ENCODE measurements around the gene SNX33. TPM values are rescaled to one million over a fixed set of nuclear protein-coding genes. Genes with fewer than 3 reads are reported as not detected.
"Not testable (repeated sequence)": the region's sequence is repeated elsewhere in the genome, so short reads cannot be mapped to it uniquely, and the experiment has no call there.

Gene SNX33
- total RNA-seq, 1 experiment from 2014 or later, result 15.1 TPM

DNA sequence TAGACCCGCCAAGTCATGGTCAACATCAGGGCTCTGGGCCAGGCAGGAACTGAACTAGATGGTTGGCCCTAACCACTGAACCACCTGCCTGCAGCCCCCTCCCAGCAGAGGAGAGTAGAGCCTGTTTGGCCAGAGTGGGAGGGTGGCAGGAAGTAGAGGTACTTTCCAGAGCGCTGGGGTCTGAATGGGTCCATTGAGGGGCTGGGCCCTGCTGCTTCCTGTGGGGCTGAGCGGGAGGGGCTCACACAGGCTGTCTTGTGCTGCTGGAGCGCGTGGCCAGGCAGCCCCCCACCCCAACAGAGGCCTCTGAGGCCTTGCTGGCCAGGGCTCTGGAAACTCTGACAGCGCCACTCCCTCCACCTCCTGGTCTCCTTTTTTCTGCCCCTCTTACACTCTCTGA lies 47.5 kb downstream of the SNX33 start:
- DNase-seq (ENCODE audit: low spot score), result no peak
- in situ Hi-C loops (cut with HindIII; ENCODE audit: low sequenced_read_pairs), result no loop called here

GRCh38 chr15:75695634-75696310 lies 48.1 kb downstream of the SNX33 start:
- in situ Hi-C loops (cut with HindIII; ENCODE audit: low sequenced_read_pairs), result no loop called here
- no peak for DNase-seq (ENCODE audit: low spot score)

GRCh38 chr15:75696311-75696720 lies 48.6 kb downstream of the SNX33 start:
- no peak for DNase-seq (ENCODE audit: low spot score)
- in situ Hi-C loops (cut with HindIII; ENCODE audit: low sequenced_read_pairs), result no loop called here

GRCh38 chr15:75696854-75697259 lies 49.1 kb downstream of the SNX33 start:
- in situ Hi-C loops (cut with HindIII; ENCODE audit: low sequenced_read_pairs), result no loop called here
- no peak for DNase-seq (ENCODE audit: low spot score)

DNA sequence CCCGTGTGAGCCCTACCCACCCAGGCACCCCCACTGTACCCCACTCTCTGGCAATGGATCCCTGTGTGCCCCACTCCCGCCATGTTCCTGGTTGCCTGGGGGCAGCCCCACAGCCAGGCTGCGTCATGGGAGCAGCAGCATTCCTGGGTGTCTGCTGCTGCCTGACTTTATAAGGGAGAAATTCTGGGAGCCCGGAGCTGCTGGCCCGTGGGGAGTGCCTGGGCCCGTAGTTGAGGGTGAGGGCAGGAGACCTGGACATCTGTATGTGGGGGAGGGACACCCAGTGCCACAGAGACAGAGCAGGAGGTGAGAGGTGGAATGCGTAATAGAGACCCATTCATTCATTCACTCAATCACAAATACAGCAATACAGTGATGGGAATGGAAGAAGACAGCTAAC lies 49.8 kb downstream of the SNX33 start:
- in situ Hi-C loops (cut with HindIII; ENCODE audit: low sequenced_read_pairs), result no loop called here
- DNase-seq (ENCODE audit: low spot score), result no peak

DNA sequence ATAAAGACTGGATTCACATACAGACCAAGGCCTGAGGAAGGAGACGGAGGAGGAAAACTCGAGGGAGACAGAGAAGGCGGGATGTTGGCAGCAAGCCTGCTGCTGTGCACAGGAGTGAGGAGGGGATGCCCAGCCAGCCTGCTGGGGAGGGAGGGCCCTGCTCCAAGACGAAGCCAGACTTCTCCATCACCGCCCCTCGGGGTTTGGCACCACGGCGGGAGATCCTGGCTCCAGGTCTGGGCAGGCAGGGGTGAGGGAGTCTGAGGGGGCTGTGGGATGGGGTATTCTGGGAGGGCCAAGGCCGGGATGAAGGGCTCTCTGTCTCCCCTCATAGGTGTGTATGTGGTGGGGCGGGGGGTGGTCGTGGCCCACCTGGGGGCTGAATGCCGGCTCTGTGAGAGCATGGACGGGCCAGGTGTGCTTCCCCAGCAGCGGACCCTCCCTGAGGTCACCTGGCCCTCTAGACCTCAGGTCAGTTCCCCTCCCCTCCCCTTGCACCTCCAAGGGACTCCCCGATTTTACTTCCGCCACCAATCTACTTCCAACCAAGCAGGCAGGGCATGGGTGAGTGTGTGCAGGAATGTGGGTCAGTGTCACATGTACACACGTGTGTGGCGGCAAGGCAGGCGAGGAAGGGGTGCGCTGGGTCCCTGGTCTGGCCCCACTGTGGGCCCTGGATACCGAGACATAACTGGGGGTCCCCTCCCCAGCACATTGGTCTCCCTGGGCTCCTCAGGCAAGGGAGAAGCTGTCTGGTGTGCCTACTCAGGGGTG lies 50.4 kb downstream of the SNX33 start:
- in situ Hi-C loops (cut with HindIII; ENCODE audit: low sequenced_read_pairs); DNase-seq (ENCODE audit: low spot score): not testable (repeated sequence)

- in situ Hi-C loops (cut with HindIII; ENCODE audit: low sequenced_read_pairs); DNase-seq (ENCODE audit: low spot score): not testable (repeated sequence)
Observed at GRCh38 chr15:75699517-75699916, 51.8 kb downstream of the SNX33 start.

- in situ Hi-C loops (cut with HindIII; ENCODE audit: low sequenced_read_pairs); DNase-seq (ENCODE audit: low spot score): not testable (repeated sequence)
Observed at GRCh38 chr15:75699961-75700874, 52.5 kb downstream of the SNX33 start.

DNA sequence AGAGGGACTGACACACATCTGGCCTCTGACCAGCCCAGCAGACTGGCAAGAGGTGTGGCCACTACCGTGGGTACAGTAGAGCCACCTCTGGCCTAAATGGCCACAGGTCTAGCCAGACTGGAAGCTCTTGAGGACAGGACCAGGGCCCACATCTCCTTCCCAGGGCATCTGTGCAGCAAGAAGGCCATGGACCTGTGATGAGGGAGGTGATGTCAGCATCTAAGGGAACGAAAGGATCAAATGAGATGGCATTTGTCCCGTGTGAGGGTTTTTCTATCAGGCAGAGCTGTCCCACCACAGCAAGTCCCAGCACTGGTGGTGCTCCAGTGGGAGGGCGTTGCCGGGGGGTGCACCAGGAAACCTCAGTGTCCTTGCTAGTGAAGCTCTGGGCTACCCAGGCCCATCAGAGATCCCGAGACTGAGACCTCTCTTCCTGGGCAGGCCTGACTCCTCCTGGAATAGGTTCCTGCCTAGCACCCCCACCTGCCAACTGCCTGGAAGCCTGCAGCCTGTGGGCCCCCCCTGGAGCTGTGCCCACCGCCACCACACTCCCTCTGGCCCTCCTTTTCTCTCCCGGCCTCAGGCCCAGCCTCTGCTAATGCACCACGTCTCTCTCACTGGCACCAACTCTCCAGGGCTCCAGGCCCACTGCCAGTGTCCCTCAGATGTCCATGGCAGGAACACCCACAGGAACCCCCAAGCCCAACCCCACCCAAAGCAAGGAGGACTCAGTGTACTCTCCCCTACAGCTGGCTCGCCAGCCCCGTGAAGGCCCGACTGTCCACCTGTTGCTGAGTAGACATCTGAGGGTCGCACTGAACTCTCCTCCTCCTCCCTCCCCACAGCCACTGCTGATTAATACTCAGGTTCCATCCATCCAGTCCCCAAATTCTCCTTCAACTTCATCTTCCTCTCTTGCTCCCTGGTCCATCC lies 53.6 kb downstream of the SNX33 start:
- in situ Hi-C loops (cut with HindIII; ENCODE audit: low sequenced_read_pairs); DNase-seq (ENCODE audit: low spot score): not testable (repeated sequence)

- DNase-seq (ENCODE audit: low spot score), result no peak
- in situ Hi-C loops (cut with HindIII; ENCODE audit: low sequenced_read_pairs), result no loop called here
Observed at GRCh38 chr15:75702436-75702835, 54.7 kb downstream of the SNX33 start.

DNA sequence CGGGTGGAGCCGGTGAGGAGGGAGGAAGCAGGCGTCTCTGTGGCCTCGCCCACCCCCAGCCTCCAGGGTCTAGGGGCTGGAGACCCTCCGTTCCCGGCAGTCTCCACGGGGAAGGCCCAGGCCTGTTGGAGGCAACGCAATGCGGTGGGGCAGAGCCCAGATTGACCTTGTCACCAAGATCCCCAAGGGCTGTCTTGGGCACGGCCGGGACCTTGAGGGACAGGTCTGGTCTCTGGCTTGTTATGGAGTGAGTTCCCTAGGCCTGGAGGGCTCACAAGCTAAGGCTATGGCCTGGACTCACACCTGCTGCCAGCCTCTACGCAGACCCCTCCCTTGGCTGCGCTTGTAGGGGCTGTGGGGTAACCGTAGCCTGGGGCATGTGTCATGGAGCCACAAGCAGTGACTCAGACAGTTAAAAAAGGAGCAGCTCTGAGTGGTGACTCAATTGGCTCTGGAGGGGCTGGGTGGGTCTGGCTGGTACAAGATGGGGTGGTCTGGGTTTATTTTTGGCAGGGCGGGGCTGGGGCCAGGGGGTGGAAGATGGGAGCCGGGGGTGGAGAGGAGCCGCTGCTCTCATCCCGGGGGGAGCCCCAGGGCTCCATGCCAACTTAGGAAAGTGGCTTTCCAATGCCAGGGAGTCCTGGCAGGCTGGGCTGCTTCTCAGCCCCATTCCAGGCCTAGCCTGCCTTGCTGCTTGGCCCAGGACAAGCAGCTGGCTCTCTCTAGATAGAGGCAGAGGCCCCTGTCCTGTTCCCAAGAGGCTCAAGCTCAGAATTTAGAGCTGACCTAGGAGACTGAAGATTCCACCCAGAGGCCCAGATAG lies 55.9 kb downstream of the SNX33 start:
- DNase-seq (ENCODE audit: low spot score); in situ Hi-C loops (cut with HindIII; ENCODE audit: low sequenced_read_pairs): not testable (repeated sequence)

GRCh38 chr15:75704263-75704615 lies 56.5 kb downstream of the SNX33 start:
- no peak for DNase-seq (ENCODE audit: low spot score)

GRCh38 chr15:75704618-75705017 lies 56.9 kb downstream of the SNX33 start:
- DNase-seq (ENCODE audit: low spot score), result no peak
- in situ Hi-C loops (cut with HindIII; ENCODE audit: low sequenced_read_pairs), result no loop called here

More at GRCh38 chr15:75704263-75704615, 56.5 kb downstream of the SNX33 start:
- in situ Hi-C loops (cut with HindIII; ENCODE audit: low sequenced_read_pairs), result no loop called here

GRCh38 chr15:75705375-75705774 lies 57.7 kb downstream of the SNX33 start:
- DNase-seq (ENCODE audit: low spot score); in situ Hi-C loops (cut with HindIII; ENCODE audit: low sequenced_read_pairs): not testable (repeated sequence)

DNA sequence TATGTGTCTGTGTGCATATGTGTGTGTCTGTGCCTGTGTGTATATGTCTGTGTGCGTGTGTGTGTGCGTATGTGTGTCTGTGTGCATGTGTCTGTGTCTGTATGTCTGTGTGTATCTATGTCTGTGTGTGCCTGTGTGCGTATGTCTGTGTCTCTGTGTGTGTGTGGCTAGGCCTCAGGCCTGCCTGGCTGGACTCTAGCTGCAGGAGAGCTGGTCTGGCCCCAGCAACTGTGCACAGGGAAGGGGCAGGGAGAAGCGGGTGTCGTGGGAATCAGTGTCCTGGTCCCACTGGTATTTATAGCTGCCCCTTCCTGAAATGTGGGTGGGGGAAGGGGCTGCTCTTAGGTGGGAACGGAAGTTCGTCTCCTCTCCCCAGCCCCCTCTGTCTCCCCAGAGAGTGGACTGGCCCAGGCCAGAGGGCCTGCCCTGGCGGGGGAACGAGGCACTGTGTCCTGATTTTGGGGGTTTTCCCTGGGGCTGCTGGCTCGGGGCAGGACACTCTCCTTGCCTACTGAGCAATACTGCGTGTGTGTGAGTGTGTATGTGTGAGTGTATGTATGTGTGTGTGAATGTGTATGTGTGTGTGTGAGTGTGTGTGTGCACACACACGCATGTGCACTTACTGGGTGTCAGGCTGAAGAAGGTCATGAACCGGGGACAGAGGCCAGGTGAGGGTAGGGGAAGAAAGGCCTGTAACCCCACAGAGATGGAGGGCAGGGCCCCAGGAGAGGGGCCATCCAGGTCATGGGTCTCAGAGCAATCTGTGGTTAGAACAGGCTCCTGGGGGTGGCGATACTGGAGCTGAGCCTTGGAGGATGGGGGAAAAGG lies 58.4 kb downstream of the SNX33 start:
- no peak for DNase-seq (ENCODE audit: low spot score)
- in situ Hi-C loops (cut with HindIII; ENCODE audit: low sequenced_read_pairs), result no loop called here

DNA sequence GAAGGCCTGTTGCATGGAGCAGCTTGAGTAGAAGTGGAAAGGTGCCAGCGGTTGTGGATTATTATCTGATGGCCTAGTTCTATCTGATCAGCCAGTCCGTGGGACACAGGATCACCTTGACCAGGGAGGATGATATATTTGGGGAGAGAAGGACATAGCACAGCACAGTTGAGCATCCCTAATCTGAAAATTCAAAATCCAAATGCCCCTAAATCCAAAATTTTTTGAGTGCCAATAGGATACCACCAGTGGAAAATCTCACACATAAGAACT lies 58.9 kb downstream of the SNX33 start:
- in situ Hi-C loops (cut with HindIII; ENCODE audit: low sequenced_read_pairs), result no loop called here

GRCh38 chr15:75709458-75709857 lies 61.7 kb downstream of the SNX33 start:
- in situ Hi-C loops (cut with HindIII; ENCODE audit: low sequenced_read_pairs); DNase-seq (ENCODE audit: low spot score): not testable (repeated sequence)

More for the DNA sequence above, 58.9 kb downstream of the SNX33 start:
- no peak for DNase-seq (ENCODE audit: low spot score)

Data from G401 (cell line).